HG03139 (cell line): ENCODE results near the gene SHH.
"Not testable (repeated sequence)": the region's sequence is repeated elsewhere in the genome, so short reads cannot be mapped to it uniquely, and the experiment has no call there.

Experiments
- ATAC-seq: cut with Tn5 transposase; IDR thresholded peaks from one replicate; pipeline ENCODE4 v1.9.1; 2021; ENCODE audit not compliant: unreplicated experiment

Gene SHH

DNA sequence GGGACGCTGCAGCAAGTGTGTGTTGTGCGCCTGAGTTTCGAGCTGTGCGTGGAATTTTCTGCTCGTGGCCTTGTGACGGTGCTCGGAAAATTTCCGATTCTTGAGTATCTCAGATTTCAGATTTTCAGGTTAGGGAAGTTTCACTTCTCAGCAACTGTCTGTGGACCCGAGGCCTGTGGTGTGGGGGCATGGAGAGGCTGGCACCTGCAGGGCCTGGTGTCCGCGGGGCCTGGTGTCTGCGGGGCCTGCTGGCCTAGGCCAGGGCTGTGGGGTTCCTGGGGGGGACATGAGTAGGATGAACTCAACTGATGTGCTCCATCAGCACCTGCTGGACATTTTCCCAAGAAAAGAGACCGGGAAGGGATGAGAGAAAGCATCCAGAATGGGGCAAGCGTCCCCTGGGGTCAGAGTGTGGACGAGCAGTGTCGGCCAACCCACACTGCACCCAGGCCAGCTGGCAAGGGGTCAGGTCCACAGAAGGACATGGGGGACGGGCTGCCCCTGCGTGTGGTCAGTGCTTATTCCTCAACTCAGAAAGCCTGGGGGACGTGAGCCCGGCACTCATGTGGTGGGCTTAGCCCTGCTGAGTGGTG lies 31.3 kb upstream of the SHH start:
- ATAC-seq, result no peak

DNA sequence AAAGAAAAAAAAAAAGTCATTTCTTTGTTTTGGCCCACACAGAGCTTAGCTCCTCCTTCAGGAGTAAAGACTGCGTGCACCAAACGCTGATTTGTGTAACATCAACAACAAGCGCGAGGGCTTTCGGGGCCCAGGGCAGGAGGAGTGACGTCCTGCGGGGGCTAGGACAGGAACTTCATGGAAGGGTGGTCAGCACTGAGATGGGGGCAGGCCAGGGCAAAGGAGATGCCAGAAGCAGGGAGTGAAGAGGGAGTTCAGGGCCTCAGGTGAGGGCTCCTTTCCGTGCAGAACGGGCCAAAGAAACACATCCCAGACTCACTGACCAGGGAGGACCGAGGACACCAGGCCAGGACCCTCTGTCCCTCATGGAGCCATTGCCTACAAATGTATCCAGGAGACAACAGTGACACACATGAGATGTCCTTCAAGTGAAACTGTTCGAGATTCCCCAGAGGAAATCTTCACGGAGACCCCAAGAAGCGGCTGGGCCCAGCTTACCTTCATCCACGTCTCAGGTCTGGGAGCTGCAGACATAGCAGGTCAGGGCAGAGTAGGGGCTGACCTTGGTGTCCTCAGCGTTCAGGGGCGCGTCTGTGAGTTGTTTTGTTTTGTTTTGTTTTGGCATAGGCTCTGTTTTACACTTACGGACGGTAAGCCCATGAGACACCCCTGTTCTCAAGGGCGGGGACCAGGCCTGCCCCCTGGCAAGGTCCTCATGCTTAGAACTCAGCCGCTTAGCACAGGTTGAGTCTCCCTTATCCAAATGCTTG lies 30.4 kb upstream of the SHH start:
- ATAC-seq, result no peak

DNA sequence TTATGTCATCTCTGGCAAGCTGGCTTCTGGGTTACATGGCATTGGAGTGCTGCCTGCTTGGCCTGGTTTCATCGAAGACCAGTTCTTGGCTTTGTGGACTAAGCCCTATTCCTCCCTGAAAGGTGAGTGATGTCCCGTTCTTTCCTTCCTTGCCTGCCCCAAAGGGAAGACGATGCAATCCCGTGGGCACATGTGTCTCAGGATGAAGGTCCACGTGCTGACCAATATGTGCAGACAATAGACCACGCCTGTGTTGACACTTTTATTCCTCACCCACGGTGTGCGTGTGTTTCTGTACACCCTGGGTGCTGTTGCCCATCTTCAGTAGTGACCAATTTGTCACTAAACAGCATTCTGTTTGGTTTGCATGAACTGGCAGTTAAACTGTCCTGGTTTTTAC lies 28.6 kb upstream of the SHH start:
- no peak for ATAC-seq

DNA sequence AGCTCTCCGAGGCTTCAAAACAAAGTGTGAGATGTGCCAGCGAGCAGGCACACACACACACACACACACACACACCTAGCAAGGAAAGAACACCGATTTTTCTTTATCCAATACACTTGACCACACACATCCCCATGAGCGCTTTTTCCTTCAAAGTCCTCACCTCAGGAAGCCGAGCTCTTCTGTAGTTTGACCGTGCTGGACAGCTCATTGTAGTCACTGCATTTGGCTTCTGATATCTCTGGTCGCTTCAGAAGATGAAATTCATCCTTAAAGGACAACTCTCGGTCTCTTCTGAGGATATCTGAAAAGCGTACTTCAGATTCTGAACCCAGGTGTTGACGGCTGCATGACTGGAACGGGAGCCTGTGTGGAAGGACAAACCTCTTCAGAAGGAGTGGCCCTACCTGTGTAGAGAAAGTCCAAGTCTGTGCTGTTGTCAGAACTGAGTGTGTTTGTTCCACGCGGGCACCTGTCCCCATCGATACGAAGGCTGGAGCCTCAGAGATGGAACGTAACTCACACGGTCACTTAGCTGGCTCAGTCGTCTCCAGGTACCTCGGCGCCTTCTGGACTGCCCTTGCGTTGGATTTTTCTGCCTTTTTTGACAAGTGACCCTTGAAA lies 28.1 kb upstream of the SHH start:
- no peak for ATAC-seq

DNA sequence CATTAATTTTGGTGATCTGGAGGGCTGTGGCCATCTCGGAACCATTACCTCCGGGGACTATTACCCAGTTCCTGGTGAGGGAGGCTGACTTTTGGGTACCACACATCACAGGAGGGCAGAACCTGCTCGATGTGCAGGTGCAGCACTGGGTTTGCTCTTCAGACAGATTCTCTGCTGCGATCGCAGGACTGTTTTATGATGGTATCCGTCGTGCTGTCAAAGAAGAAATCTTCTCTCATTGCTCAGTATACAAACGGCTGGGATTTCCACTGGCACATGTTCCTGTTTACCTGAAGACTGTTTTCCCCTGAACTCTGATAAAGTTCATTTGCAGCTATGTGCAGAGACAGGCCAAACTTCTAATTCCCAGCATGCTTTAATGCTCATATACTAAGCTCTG lies 27.2 kb upstream of the SHH start:
- ATAC-seq, result no peak

DNA sequence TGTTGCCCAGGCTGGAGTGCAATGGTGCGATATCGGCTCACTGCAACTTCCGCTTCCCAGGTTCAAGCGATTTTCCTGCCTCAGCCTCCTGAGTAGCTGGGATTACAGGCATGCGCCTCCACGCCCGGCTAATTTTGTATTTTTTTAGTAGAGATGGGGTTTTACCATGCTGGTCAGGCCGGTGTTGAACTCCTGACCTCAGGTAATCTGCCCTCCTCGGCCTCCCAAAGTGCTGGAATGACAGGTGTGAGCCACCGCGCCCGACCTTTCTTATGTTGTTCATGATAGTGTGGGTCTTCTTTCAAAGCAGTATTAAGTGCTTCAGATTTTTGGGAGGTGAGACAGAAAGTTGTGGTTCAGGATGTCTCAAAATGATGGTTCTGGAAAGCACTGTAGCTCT lies 26.0 kb upstream of the SHH start:
- not testable (repeated sequence) for ATAC-seq

DNA sequence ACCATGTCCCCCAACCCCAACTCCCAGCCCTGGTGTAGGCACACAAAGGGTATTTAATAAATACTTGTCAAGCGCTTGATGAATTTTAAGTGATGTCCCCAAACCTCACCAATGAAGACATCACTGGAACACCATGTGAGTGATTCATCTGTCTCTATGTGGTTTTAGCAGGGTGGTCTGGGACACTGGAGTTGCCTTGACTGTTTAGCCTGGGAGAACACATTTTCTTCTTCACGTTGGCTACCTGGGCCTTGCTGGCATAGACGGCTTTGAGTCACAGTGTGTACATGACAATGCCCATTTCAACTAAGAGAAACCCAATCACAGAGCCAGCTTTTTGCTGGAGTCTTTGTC lies 24.8 kb upstream of the SHH start:
- ATAC-seq, result no peak

DNA sequence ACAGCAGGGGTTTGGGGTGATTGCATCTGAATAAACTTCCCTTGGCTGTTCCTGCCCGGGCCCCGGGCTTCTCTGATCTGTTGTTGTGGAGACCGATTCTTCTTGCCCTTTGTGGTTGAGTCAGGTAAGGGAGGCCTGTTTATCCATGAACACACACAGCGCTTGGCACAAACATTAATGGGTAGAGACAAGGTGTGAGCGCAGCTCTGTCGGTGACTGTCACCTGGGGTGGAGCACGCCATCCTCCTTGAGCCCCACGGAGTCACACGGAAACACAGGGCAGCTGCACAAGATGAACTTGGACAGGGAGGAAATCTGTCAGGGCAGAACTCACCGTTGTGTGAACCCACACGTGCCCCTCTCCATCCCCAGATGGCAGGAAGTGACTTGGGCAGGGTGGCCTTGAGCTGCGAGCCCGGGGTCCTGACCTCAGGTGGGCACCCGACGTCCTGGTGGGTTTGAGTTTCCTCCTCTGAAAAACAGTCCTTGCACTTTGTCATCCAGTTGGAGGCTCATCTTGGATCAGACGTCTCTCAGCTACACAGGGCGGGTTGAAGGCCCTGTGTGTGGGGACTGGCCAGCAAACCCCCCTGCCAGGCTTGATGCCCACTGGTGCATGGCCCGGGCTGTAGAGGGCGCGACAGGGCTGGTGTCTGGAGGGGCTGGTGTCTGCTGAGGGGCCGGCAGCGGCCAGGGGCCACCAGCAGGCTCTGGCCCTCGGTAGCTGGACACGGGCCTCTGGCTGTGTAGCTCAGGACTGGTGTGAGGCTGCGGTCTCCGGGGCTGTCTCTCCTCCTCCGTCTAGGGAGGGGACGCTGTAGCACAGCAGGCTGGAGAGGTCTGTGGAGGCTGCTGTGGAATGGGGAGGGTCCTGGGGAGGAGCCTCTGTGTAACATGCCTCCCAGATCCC lies 24.2 kb upstream of the SHH start:
- no peak for ATAC-seq

DNA sequence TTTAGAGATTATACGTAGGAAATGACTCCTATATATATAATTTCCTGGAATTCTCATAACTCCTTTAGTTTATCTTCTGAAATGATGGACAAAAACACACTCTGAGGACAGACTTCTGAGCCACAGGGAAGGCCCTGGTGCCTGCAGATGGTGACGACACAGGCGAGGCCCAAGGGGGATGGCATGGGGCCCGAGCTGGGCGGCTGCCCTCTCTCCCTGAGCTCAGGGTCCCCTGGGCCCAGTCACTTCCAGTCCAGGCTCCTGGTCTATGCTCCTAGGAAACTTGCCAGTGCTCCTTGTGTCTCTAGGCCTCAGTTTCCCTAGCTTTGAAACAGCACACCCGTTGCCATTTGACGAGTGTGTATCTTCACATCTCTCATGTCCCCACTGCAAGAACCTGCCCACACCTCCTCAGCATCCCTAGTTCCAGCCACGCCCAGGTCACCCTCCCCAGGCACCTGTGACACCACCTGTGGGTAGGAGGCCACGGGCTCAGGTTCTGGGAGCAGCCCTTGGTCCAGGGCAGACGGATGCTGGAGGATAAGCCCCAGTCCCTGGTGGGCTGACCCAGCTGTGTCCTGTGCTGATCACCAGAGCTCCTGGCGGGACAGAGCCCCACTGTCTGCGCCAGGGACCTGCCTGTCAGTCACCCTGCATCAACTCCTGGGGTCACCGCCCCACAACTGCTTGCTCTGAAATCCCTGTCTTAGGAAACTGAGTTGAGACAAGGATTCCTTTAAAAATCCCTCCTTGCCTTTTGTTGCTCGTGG lies 23.4 kb upstream of the SHH start:
- no peak for ATAC-seq

DNA sequence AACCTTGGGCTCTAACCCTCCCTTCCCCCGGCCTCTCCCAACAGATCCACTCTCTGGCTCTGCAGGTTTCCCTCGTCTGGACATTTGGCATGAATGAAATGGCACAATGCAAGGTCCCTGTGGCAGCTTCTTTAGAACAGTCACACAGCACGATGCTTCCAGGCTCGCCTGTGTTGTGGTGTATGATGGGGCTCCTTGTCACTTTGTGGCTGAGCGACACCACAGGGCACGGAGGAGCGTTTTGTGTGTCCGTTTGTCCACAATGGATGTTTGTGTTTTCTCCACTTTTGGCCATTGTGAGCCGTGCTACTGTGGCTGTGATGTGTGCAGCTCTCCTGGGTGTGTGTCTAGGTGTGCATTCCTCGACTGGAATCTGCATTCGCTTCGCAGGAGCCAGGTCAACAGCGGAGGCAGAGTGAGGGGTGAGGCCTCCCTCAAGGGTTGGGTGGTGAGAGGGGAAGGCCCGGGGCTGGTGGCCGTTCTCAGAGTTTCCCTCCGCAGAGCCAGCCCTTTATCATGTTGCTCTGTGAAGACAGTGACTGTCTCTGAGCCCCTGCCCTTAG lies 22.3 kb upstream of the SHH start:
- no peak for ATAC-seq

DNA sequence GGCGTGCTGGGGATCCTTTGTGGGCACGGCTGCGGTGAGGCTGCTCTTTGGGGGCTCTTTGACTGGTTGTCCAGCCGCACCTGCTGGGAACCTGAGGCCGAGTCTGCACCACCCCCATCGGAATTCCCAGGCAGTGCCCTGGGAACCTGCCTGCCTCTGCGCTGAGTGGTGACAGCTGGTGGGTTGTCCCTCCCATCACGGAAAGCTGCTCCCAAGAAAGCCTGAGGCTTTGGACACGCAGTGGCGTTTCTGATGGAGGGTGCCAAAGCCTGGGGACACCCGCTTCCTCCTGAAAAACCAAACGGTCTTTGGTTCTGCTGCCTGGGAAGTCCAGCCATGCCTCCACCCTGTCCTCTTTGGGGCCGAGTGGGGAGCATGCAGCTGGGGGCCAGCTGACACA lies 21.4 kb upstream of the SHH start:
- no peak for ATAC-seq

DNA sequence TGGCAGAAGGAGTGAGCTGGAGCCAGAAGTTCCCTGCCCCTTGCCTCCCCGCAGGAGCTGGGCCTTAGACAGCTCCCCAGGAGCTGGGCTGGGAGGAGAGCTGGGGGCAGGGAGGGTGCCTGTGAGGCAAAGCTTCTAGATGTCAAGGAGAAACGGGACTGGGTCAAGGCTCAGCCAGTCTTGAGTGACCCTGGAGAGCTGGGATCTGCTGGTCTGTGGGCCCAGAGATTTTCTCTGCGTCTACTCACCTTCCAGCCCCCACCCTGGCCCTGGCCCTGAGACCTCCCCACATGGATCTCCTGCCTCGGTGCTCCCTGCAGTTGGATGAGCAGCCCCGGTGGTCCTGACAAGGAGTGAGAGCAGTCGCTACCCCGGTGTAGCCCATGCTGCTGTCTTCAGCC lies 20.3 kb upstream of the SHH start:
- ATAC-seq, result no peak

DNA sequence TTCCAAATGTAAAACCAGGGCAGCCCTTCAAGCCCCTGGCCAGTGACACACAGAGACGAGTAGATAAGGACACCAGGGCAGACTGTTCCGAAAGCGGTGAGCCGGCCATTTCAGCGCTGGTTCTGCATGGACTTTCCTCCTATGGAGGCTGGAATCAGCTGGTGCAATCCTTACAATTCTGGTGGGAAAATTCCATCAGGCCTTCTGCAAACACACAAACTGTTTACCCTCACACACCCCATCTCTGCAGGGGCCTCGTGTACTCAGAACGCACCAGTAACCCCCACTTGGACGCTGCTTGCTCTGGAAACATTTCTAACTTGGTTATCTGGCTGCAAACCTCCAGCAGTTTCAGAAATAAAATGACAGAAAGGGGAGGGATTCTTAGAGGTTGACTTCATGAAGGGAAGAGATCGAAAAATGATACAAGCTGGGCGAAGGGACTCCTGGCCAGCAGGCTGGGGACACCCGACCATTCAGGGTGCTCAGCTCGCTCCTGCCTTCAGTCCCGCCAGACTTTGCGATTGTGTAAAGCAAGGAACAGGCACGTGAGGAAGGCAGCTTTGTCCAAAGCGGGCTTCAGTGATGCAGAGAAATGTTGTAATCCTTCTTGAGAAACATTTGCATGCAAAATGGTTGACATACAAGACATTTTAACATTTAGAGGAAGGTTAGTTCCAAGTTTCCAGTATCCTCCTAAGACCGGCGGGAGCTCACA lies 19.7 kb upstream of the SHH start:
- no peak for ATAC-seq

DNA sequence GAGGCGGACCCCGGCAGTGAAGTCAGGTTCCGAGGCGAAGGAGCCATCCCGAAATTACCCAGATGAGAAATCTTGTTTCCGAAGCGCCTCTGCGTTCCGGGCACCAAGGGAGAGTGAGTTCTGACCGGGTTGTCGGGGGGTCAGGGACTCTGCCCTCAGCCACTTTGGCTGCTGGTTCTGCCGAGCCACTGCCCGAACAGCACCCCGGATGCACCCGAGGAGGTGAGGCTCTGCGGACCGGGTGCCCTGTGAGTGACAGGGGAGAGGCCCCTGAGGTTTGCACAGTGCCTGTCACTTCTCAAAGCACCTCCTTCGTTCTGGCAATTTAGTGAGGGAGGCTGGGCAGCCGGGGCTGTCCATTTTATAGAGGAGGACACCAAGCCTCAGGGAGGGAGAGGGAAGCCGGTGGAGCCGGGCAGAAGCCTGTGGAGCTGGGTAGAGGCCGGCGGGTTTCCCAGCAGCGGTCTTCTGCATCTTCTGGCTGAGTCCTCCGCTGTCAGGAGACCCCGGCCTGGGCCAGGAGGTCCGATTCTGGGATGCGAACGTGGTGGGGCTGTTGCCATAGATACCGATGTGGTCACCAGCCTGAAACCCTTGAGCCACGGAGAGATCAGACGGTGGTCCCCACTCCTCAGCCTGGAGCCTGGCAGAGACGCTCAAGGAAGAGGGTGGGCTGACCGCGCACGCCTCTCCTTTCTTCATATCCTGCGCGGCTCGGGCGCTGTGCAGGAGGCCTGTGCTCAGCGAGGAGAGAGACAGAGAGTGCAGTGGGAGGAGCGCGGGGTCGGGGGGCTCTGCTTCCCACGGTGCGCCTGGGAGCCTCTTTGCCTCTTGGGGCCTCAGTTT lies 18.9 kb upstream of the SHH start:
- no peak for ATAC-seq

DNA sequence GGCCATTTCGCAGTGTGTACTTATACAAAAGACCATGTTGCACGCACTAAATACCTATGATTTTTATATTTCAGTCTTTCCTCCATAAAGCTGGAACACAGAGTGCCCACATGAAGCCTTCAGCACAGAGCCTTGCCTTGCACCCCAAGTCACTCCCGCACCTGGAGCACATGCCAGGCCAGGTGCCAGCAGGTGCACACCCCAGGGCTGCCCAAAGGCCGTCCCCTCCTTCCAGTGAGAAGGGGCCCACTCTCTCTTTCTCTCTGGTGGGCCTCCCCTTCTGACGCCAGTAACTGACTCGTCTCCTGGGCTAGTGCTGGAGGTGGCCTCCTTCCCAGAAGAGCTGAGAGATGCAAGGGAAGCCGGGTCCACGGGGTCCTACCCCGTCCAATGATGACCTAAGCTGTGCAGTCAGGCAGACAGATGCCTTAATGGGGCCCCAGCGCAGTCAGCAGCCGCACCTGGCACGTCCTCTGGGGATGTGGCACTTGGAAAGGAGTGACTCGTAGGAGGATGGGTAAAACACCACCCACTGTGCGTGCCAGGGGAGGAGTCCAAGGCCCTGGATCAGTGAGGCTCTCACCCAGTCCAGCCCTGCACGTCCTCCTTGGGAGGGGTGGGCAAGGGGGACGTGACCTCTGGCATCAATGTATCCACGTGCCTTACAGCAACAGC lies 17.7 kb upstream of the SHH start:
- ATAC-seq, result no peak

DNA sequence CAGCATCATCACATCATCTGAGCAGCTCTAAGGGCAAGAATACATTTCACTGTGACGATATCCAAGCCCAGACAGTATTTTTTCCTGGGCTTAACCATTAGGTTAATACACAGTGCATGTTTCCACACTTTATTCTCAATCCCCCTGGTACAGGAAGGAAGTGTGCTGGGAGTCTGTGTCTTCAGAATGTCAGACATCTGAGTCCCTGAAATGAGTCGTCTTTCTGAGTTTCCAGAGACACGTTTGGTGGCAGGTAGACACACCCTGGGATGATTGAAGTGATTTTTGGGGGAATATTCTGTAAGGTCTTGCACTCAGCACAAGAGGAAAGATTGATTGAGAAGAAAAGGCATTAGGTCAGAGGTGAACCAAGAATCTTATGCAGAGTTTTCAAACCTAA lies 13.1 kb upstream of the SHH start:
- ATAC-seq, result no peak

DNA sequence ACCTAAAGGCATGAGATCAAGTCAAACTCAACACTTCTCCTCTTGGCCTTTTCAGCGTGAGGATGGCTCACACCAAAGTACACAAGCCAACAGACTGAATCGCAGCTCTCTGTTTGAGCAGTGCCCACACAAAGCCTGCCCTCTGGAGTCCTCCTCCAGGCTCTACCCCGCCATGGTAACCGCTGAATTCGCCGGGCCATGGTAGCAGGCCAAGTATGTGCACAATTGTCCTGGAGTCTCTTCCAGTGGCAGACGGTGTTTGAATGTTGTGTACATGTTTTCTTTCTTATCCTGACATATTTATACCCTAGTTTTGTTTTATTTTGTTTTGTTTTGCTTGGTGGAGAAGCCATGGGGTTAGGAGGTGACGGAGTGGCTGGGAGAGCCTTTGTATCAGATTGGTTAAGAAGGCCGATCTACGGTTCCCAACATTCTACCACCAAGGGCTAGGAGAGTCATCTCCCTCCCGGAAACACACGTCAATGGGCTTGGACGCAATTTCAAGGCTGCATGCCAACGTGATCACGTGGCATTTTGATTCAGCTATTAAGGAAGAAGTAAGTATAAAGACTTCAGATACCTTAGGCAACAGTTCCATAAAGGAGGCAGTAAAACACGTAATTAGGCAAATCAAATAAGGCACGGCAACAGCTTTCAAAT lies 12.1 kb upstream of the SHH start:
- ATAC-seq, result no peak

DNA sequence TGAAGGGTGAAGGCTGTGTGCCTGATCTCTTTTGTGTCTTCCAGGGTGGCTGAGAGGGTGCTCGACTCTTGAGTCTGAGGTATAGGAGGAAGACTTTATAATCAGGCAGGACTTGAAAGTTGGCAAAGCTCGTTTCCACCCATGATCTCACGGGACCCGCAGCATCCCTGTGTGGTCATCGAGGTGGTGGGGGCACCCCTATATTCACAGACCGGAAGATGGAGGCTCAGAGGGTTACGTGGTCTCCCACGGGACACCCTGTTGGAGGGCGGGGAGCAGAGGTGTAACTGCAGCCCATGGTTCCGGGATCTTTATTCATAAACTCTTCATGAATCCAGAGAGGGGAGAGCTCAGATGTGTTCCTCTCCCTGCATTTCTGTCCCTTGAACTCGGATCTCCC lies 9.6 kb upstream of the SHH start:
- ATAC-seq, result no peak
